VCaP (cell line): Measurements from ENCODE around the gene WNK2.

ENCODE experiments used
- H3K27ac ChIP-seq: fragments of 450-650 bp; 2 replicates; pipeline ENCODE4 v1.5.1; 2017
- CTCF ChIP-seq: fragments of 450-650 bp; conservative IDR thresholded peaks from 2 replicates; pipeline ENCODE4 v1.5.1; 2017; ENCODE audit warnings: mild to moderate bottlenecking, moderate library complexity

WNK2 gene

GRCh38 chr9:93209576-93210323, 25.8 kb downstream of the WNK2 start:
- H3K27ac ChIP-seq: no peak overlapping the region
- TF ChIP-seq CTCF: no peak

DNA sequence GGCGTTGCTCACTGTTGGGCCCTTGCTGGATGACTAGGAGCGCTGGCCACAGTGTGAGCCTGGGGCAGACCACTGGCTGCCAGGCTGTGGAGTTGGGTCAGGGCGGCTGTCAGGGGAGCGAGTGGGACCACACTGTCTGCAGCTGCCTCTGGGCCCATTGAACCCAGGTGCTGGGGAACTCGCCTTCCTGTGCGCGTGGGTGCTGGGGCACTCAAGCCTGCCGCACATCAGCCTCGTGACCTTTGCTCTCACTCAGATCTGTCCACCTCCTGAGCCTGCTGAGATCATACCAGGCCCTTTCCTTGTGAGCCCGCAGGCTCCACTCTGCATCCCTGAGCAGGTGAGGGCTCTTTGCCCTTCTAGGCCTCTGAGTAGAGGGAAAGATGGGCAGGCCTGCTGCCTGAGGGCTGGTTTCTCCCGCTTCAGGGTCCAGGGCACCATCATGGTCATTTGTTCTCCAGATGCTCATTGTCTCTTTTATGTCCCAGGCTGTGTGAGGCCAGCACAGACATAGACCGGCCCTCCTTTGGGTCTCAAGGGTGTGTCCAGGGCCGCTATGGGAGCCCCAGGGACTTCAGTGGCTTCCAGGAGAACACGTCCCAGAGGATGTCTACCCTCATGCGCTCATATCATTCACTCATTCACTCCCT, 26.5 kb downstream of the WNK2 start:
- H3K27ac ChIP-seq: no peak overlapping the region
- TF ChIP-seq CTCF: no peak

DNA sequence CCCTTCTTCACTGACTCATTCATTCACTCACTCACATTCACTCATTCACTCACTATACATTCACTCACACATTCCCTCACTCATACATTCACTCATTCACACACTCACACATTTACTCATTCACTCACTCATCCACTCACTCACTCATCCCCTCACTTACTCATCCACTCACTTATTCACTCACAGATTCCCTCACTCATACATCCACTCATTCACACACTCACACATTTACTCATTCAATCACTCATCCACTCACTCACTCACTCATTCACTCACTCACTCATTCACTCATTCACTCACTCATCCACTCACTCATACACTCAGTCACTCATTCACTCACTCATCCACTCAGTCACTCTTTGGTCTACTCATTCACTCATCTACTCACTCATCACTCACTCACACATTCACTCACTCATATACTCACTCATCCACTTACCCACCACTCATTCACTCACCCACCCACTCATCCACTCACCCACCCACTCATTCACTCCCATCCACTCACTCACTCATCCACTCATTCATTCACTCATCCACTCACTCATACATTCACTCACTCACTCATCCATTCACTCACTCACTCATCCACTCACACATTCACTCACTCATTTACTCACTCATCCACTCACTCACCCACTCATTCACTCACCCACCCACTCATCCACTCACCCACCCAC, 27.2 kb downstream of the WNK2 start:
- no peak overlapping the region for H3K27ac ChIP-seq
- no peak for TF ChIP-seq CTCF

DNA sequence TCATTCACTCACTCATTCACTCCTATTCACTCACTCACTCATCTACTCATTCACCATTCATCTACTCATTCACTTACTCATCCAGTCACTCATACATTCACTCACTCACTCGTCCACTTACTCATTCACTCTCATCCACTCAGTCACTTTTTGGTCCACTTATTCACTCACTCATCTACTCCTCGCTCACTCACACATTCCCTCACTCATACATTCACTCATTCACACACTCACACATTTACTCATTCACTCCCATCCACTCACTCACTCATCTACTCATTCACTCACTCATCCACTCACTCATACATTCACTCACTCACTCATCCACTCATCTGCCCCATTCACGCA, 27.7 kb downstream of the WNK2 start:
- no peak for TF ChIP-seq CTCF
- no peak overlapping the region for H3K27ac ChIP-seq

- H3K27ac ChIP-seq: no peak overlapping the region
- TF ChIP-seq CTCF: no peak
Observed at GRCh38 chr9:93212409-93212808, 28.5 kb downstream of the WNK2 start.

GRCh38 chr9:93216073-93216365, 32.1 kb downstream of the WNK2 start:
- TF ChIP-seq CTCF: no peak
- no peak overlapping the region for H3K27ac ChIP-seq

DNA sequence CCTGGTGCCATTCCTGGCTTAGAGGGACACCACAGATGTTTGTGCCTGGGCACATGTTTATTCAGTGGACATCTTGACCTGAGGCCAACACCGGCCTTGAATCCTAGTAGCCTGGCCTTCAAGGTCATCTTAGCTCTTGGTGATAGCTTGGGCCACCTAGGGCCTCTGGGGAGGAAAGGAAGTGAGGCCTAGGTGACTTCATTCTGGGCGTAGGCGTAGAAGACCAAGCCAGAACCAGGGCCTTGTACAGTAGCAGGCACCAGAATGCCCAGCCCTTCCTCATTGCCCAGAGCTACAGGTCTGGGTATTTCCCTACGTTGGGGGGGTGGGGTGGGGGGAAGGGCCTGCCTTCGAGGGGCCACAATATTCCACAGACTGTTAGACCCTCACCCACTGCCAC, 33.8 kb downstream of the WNK2 start:
- H3K27ac ChIP-seq: no peak overlapping the region
- TF ChIP-seq CTCF: no peak
